Measurements from ENCODE around the gene HDLBP. TPM values are rescaled to one million over a fixed set of nuclear protein-coding genes. Genes with fewer than 3 reads are reported as not detected.

Gene HDLBP, protein sequence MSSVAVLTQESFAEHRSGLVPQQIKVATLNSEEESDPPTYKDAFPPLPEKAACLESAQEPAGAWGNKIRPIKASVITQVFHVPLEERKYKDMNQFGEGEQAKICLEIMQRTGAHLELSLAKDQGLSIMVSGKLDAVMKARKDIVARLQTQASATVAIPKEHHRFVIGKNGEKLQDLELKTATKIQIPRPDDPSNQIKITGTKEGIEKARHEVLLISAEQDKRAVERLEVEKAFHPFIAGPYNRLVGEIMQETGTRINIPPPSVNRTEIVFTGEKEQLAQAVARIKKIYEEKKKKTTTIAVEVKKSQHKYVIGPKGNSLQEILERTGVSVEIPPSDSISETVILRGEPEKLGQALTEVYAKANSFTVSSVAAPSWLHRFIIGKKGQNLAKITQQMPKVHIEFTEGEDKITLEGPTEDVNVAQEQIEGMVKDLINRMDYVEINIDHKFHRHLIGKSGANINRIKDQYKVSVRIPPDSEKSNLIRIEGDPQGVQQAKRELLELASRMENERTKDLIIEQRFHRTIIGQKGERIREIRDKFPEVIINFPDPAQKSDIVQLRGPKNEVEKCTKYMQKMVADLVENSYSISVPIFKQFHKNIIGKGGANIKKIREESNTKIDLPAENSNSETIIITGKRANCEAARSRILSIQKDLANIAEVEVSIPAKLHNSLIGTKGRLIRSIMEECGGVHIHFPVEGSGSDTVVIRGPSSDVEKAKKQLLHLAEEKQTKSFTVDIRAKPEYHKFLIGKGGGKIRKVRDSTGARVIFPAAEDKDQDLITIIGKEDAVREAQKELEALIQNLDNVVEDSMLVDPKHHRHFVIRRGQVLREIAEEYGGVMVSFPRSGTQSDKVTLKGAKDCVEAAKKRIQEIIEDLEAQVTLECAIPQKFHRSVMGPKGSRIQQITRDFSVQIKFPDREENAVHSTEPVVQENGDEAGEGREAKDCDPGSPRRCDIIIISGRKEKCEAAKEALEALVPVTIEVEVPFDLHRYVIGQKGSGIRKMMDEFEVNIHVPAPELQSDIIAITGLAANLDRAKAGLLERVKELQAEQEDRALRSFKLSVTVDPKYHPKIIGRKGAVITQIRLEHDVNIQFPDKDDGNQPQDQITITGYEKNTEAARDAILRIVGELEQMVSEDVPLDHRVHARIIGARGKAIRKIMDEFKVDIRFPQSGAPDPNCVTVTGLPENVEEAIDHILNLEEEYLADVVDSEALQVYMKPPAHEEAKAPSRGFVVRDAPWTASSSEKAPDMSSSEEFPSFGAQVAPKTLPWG (N-terminal part only)
- total RNA-seq = 1,376 and 1,531 TPM in 2 replicates

DNA sequence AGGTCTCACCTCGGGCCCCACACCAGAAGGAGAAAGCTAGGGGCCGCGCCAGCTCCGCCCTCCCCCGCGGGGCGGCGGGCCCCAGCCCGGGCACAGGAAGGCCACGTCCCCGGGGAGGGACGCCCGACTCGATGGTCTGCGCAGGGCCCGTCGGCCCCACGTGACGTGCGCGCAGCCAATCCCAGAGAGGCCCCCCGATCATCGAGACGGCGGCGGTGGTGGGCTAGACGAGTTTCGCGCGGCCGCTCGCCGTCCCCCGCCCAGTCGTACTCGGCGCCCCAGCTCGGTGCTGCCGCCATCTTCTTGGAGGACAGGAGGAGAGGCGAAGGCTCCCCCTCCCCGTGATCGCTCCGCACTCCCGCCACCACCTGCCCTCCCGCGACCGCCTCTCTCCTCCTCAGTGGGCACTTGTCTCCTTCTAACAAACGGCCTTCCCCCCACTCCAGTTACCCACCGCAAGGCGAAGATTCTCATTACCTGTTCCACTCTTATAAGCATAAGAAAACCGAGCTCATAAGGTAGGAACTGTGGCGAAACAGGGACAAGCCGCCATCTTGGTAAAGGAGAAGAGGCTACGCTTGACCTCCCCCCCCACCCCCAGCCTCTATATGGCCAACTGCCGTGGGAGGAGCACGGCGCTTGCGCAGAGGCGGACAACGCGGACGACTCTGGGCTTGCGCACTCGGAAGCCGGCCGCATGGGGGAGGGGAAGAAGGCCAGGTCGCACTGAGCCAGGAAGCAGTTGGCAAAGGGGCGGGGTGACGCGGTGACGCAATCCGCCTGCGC, at the start of gene HDLBP:
HDLBP (minus strand) TSS at position 580 of the 786 bp plus-strand sequence. CDS start 48,803 bp downstream, outside the sequence.

DNA sequence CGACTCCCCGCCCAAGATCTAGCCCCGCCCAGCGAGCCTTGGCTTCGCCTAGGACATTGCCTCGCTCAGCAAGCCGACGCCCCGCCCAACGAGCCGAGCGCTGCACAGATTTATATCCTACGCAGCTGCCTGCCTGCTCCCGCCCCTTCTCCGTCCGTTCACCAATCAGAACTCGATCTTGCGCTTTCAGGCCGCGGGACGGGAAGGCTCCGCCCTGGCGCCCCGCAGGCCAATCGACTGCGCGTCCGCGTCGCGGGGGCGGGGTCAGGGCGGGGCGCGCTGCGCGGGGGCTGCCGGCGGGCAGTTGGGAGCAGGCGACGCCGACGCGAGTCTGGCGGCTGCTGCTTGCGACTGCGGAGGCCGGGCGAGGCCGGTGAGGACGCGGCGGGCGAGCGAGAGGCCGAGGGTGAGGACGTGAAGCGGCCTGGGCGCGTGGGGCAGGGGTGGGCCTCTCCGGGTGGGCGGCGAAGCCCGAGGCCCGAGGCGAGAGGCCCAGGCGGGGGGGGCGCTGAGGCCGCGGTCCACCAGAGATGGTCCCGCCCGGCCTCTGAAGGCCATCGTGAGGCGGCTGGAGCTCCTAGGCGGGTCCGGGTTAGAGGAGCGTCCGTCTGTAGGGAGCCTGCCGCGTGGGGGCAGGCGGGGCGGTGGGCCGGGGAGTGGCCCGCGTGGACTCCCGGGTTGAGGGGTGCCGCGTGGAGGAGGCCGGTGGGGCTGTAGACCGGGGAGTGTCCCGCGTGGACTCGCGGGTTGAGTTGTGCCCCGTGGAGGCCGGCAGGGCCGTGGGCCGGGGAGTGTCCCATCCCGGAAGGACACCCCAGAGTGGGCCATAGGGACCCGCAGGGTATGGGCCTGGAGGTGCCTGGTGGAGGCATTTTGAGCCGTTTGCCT, 40.8 kb upstream of the HDLBP start, which contains the start of gene FARP2:
FARP2 (plus strand) TSS at position 303 of the 888 bp plus-strand sequence. CDS start 16,823 bp downstream, outside the sequence.

DNA sequence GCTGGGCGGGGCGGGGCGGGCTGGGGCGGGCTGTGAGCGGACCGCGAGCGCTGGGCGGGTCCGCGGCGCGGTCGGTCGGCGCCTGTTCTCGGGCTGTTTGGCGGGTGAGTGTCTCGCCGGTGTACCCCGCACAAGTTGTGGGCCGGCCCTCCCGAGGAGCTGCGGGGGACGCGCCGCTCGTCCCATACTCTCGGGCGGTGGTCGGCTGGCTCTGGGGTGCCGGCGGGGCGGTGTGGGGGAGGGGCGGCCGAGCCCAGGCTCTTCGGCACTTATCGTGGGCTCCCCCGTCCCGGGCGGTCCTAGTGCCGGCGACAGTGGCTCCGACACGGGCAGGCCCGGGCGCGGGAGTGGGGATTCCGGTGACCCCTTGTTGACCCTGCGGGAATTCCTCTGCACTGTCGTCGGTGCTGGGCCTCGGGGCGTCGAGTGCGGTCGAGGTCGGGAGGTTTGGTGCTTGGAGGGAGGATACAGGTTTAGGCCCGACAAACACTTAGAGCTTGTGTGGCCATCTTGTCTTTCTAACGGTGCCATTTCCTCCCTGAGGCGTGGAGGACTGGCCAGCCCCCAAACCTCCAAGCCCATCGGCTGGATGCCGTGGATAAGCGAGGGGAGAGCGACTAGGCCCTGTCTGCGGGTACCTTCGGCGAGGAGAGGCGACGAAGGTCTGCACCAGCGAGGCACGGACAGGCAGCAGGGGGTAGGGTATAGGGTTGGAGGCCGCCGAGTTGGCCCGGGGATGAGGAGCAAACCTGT, 583 bp upstream of the HDLBP start, which contains the start of gene SEPTIN2:
SEPTIN2 (plus strand) TSS at position 47 of the 753 bp plus-strand sequence. CDS start 8,308 bp downstream, outside the sequence.

DNA sequence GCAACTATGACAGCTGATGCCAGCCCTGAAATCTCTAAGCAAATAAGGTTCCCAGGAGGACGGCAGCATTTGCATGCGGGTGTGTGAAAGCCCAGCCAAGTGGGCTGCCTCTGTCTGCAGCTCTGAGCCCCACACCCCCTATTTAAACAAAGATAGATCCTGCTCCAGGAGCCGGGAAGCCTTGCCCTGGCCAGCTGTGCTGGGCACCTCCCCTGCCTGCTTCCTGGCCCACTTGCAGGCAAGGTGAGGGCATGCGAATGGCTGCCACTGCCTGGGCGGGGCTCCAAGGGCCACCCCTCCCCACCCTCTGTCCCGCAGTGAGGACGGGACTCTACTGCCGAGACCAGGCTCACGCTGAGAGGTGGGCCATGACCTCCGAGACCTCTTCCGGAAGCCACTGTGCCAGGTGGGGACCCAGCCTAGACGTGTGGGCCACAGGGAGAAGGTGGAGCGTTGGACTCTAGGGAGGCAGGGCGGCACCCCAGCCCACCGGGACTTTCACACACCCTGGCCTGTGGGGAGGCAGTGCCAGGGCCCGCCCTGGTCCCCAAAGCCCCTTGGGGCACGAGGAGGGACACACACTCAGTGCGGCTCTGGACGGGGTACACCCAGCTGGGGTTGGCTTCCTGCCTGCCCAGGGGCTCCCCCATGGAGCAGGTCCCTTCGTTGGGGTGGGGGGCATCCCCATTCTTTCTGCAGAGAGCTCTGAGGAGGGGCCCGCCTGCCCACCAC, 126.9 kb downstream of the HDLBP start, which contains the start of gene ANO7:
ANO7 (plus strand) TSS at position 317 of the 732 bp plus-strand sequence. CDS start 1,387 bp downstream, outside the sequence.

Other genes with a start within 250 kb of the HDLBP start
- gene MTERF4, start 213.4 kb downstream of the HDLBP start, total RNA-seq = 32.6 and 33.9 TPM in 2 replicates
- 1.5 and 6.6 TPM in 2 replicates for gene PASK, start 166.2 kb downstream of the HDLBP start, total RNA-seq
- gene PPP1R7, start 165.2 kb downstream of the HDLBP start, total RNA-seq = 50.3 and 54.3 TPM in 2 replicates
- 0.30 and 0.69 TPM in 2 replicates for gene ANO7, start 127.0 kb downstream of the HDLBP start, total RNA-seq
- 451 and 575 TPM in 2 replicates for gene SEPTIN2, start 253 bp upstream of the HDLBP start, total RNA-seq
- 23.2 and 35.1 TPM in 2 replicates for gene FARP2, start 40.6 kb upstream of the HDLBP start, total RNA-seq
- gene STK25, start 192.9 kb upstream of the HDLBP start, total RNA-seq = 180 and 241 TPM in 2 replicates
- gene BOK, start 243.1 kb upstream of the HDLBP start, total RNA-seq = 21.7 and 35.5 TPM in 2 replicates

All from smooth muscle cell of the umbilical artery (primary cell).